K562 (cell line): ENCODE results near the gene INMT. TPM values are rescaled to one million over a fixed set of nuclear protein-coding genes. Genes with fewer than 3 reads are reported as not detected.

Experiments used
- KHSRP ChIP-seq: fragments of 450-650 bp; IDR thresholded peaks from 2 replicates; pipeline ENCODE4 v1.6.1; 2017
- PHB ChIP-seq: fragments of 250-450 bp; sonication (Bioruptor Pico); IDR thresholded peaks from 2 replicates; pipeline ENCODE4 v1.5.0; 2021
- TEAD1 ChIP-seq, 2 experiments: fragments of 450-650 bp in 1 of 2; sonication (generic) in 1 of 2; formaldehyde crosslinking; IDR thresholded peaks; 2 replicates each; pipeline versions ENCODE4 v1.4.0 to v1.8.0; 2020 to 2022; ENCODE audit warnings: mild to moderate bottlenecking in 2 of 2, missing genetic modification reagents in 1 of 2
- ZNF507 ChIP-seq: conservative IDR thresholded peaks from 2 replicates; pipeline ENCODE4 v1.6.1; 2017; ENCODE audit warnings: missing genetic modification characterization, missing compliant biosample characterization
- polyA plus RNA-seq, 8 experiments: library from polyadenylated mRNA; depleted of rRNA in 4 of 8; stranded (reverse) in 5 of 8; unstranded in 3 of 8; fragments of >200 nt; fragmentation: Nextera tagmentation in 2 of 8; fragmentation: Illumina TruSeq in 1 of 8; extraction: Ambion mirVana in 2 of 8; extraction: Trizol in 1 of 8; gene quantifications; 2 replicates each; pipeline versions ENCODE4 v1.2.1 to v1.2.3, GENCODE V29; 2011 to 2014; ENCODE audit warnings: inconsistent platforms in 1 of 8, missing spikeins in 1 of 8
- total RNA-seq, 7 experiments: library from RNA; depleted of rRNA in 6 of 7; stranded (reverse); fragments of >200 nt in 6 of 7; fragmentation: Illumina TruSeq in 2 of 7; extraction: Trizol in 2 of 7; gene quantifications; 2 replicates each; pipeline versions ENCODE4 v1.2.1 to v1.2.3, GENCODE V29; 2011 to 2021; ENCODE audit warnings: low replicate concordance in 1 of 7
- TF ChIP-seq, protein P1 (sequence below): fragments of 250-450 bp; sonication (Bioruptor Pico); IDR thresholded peaks from 2 replicates; pipeline ENCODE4 v1.8.0; 2021; ENCODE audit warnings: moderate library complexity, mild to moderate bottlenecking, inconsistent platforms
- TF ChIP-seq, protein P2 (sequence below): IDR thresholded peaks from 3 replicates; pipeline ENCODE4 v1.6.1; 2011; ENCODE audit warnings: borderline replicate concordance, mild to moderate bottlenecking, moderate library complexity; ENCODE audit not compliant: insufficient read length; ENCODE audit errors: extremely low read depth
- TF ChIP-seq, protein P3 (sequence below): fragments of 450-650 bp; IDR thresholded peaks from 2 replicates; pipeline ENCODE4 v1.6.1; 2016; ENCODE audit warnings: low read depth, mild to moderate bottlenecking, moderate library complexity

The INMT gene
- total and polyA plus RNA-seq, 9 of the 15 experiments (the other 6 are each of a cell fraction or from before 2014, with no cell fraction given): 0.04 to 0.27 TPM; not detected in 7

DNA sequence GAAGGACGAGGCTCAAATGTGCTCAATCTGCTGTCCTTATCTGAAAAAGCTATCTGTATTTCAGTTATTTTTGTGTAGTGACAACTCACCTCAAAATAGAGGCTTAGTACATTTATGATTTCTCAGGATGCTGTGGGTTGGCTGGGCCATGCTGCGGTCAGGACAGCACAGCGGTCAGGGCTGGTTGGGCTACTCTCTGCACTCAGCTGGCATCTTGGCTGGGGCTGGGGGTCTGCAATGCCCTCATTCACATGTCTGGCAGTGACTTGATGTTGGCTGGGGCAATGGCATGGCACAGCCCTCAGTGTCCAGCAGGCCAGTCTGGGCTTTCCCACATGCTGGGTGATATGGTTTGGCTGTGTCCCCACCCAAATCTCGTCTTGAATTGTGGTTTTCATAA lies 15.6 kb upstream of the INMT start (continued):
- TF ChIP-seq, protein P1, sequence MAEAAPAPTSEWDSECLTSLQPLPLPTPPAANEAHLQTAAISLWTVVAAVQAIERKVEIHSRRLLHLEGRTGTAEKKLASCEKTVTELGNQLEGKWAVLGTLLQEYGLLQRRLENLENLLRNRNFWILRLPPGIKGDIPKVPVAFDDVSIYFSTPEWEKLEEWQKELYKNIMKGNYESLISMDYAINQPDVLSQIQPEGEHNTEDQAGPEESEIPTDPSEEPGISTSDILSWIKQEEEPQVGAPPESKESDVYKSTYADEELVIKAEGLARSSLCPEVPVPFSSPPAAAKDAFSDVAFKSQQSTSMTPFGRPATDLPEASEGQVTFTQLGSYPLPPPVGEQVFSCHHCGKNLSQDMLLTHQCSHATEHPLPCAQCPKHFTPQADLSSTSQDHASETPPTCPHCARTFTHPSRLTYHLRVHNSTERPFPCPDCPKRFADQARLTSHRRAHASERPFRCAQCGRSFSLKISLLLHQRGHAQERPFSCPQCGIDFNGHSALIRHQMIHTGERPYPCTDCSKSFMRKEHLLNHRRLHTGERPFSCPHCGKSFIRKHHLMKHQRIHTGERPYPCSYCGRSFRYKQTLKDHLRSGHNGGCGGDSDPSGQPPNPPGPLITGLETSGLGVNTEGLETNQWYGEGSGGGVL (CRISPR knock-in tag): no peak
- TF ChIP-seq ZNF507 (tag) (no peak), PHB (CRISPR knock-in tag) (no peak), KHSRP (no peak), TEAD1 (CRISPR knock-in tag; IDR thresholded peaks at IDR 0.05) (no peak)
- TF ChIP-seq, protein P2, sequence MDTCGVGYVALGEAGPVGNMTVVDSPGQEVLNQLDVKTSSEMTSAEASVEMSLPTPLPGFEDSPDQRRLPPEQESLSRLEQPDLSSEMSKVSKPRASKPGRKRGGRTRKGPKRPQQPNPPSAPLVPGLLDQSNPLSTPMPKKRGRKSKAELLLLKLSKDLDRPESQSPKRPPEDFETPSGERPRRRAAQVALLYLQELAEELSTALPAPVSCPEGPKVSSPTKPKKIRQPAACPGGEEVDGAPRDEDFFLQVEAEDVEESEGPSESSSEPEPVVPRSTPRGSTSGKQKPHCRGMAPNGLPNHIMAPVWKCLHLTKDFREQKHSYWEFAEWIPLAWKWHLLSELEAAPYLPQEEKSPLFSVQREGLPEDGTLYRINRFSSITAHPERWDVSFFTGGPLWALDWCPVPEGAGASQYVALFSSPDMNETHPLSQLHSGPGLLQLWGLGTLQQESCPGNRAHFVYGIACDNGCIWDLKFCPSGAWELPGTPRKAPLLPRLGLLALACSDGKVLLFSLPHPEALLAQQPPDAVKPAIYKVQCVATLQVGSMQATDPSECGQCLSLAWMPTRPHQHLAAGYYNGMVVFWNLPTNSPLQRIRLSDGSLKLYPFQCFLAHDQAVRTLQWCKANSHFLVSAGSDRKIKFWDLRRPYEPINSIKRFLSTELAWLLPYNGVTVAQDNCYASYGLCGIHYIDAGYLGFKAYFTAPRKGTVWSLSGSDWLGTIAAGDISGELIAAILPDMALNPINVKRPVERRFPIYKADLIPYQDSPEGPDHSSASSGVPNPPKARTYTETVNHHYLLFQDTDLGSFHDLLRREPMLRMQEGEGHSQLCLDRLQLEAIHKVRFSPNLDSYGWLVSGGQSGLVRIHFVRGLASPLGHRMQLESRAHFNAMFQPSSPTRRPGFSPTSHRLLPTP: no peak
- TF ChIP-seq, protein P3, sequence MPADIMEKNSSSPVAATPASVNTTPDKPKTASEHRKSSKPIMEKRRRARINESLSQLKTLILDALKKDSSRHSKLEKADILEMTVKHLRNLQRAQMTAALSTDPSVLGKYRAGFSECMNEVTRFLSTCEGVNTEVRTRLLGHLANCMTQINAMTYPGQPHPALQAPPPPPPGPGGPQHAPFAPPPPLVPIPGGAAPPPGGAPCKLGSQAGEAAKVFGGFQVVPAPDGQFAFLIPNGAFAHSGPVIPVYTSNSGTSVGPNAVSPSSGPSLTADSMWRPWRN: no peak
